ENCODE measurements around the gene TMEM245.
"Not testable (repeated sequence)": the region's sequence is repeated elsewhere in the genome, so short reads cannot be mapped to it uniquely, and the experiment has no call there.

Gene TMEM245

GRCh38 chr9:109132567-109133021 lies 12.8 kb upstream of the TMEM245 start:
- no peak for DNase-seq (ENCODE audit: low read depth)

DNA sequence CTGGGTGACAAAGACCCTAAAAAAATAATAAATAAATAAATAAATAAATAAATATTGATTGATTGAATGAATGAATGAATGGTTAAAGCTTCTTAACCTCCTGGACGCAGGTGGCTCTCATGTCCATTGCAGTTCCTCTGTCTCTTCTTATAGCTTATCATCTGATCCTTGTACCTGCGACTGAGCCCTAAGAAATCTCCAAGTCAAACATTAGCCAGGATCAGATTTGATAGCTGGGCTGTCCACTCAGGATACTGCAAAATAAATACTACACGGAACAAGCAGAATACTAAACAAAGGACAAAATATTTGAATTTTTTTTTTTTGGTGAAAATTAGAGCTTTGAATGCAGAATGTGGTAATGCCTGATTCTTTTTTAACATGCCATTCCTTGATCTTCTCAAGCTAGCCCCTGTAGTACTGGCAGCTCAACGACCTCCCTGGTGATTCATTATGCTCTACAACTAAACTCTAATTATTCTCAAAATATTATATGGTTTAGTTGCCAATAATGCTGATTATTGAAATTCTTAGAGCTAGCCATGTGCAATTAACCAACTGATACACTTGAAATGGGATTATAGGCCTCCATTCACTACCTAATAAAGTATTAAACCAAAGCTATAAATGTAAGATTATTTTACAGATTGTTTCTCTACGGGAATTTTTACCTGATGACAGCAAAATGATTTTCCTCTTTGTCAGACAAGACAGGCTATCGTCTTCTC lies 9.9 kb upstream of the TMEM245 start:
- DNase-seq (ENCODE audit: low read depth), result no peak

DNA sequence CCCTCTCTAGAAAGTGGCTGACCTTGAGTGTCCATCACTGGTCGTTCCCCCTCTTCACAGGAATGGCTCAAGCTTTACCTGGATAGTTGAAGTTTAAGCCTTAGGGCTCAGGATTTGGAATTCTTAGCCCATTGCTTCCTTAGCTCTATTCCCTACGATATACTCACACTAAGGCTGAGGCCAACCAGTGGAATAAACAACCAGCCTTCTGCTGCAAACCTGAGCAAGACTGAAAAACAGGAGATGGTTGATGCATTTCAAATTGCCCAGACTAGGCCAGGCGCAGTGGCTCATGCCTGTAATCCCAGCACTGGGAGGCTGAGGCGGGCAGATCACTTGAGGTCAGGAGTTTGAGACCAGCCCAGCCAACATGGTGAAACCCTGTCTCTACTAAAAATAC lies 6.9 kb upstream of the TMEM245 start:
- DNase-seq (ENCODE audit: low read depth), result not testable (repeated sequence)

- DNase-seq (ENCODE audit: low read depth), result no peak
Observed at GRCh38 chr9:109124121-109124520, 4.4 kb upstream of the TMEM245 start.

DNA sequence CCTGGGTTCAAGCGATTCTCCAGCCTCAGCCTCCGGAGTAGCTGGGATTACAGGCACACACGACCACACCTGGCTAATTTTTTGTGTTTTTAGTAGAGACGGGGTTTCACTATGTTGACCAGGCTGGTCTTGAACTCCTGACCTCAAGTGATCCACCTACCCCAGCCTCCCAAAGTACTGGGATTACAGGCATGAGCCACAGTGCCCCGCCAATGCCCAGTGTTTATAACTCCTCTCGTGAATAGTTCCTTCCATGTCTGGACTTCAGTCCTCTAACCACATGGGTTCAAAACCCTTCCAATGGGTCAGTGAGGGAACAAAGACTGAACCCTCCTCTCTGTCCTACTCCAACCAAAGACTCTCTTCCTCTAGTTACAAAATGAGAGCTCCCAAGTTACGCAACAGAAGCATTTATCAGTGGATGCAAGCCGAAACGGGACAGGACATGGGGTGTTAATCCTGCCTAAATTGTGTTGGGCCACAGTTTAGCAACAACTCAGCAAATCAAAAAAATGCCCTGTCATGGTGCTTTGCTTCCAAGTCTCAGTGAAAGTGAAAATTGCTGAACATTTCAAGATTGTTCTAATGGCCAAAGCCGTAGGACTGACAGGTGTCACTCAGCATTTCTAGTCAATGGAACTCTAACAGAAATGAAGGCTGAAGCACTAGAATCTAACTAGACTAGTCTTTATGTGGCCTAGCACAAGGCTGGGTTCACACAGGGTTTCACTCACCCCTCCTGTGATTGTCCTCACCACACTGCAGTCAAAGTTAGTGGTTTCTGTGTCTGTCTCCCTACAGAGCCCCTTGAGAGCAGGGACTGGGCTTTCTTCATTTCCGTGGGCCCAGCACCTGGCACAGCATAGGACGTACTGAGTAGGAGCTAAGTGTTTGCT lies 3.2 kb upstream of the TMEM245 start:
- DNase-seq (ENCODE audit: low read depth), result no peak

DNA sequence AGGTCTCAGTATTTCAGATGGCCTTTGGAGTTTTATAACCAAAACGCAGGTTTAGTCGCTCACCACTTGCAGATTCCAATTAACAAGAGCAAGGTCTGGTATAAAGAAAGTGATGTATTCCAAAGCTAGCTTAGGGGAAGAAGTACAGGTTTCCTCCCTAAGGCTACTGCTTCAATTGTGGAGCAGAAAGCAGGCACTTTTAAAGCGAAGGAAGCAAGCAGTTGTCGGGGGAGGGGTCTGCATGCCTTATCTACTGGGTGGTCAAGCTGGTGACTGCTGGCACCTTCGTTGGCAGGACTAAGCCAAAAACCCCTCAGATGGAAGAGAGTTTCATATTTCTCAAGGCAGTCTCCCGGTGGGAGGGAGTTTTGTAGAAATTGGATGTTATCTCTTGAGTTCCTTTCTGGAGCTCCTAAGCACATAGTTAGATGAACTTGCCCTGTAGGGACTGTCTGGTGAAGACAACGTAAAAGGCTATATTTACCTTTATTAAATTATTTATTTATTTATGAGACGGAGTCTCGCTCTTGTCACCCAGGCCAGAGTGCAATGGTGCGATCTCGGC lies 1.6 kb upstream of the TMEM245 start:
- DNase-seq (ENCODE audit: low read depth), result no peak

DNA sequence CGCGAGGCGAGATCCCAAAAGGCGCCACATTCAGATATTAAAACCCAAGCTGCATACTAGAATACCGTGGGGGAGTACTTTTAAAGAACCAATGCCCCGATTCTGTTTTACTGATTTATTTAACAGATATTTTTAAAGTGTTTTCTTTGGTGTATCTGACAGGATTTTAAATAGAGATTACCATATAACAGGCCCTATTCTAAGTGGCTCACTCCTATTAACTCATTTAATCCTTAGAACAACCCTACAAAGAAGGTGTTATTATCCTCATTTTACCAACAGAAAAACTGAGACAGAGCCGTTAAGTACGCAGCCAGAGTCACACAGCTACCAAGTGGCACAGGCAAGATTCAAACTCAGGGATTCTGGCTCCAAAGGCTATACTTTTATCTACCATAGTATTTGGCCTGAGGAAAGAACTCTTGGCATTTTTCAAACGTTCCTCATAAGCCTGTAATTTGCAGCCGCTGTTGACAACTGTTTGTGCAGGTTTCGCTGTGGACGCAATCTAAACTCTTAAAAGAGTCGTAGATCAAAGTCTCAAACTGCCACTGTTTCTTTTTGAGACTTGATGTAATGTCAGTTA lies 550 bp upstream of the TMEM245 start:
- DNase-seq (ENCODE audit: low read depth), result no peak

- no peak for DNase-seq (ENCODE audit: low read depth)
Observed at GRCh38 chr9:109118808-109119438, 824 bp downstream of the TMEM245 start.

DNA sequence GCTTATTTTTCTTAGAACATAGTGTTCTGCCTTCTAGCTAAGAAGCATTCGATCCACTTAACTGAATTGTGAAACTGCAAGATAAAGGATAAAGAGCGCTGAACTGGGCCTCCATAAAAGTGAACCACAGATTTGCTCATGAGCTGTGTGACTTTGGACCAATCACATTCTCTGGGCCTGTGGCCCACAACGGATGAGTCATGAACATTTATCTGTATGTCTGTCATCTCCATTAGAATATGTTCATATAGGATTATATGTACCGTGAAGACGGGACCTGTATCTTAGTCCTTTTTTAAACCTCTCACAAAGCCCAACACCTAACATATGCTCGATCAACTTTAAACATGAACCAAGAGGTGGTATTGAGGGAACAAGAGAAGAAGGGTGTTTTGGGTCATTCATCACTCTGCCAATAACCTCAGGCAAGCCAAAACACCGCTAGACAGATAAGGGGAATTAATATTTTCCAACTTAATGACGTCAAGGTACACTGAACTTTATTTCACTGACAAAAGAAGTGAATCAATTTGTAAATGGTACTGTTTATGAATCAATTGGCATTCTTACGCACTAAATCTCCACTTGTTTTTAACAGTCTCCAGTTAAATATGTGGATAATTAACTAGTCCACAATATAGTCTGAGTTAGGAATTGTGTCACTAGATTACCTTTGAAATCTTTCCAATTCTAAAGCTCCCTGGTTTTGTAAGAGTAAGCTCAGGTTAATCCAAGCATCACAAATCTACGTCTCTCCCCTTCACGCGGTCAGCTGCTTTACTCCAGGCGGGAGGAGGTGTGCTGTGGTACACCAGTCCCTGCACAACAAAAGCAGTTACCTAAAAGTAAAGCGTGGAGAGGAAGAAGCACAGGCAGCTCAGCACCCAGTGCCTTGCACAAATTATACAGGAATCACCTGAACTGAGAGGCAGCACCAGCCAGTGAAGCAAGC lies 1.6 kb downstream of the TMEM245 start:
- DNase-seq (ENCODE audit: low read depth), result peak; percentile 51

GRCh38 chr9:109115931-109116526 lies 3.7 kb downstream of the TMEM245 start:
- no peak for DNase-seq (ENCODE audit: low read depth)

DNA sequence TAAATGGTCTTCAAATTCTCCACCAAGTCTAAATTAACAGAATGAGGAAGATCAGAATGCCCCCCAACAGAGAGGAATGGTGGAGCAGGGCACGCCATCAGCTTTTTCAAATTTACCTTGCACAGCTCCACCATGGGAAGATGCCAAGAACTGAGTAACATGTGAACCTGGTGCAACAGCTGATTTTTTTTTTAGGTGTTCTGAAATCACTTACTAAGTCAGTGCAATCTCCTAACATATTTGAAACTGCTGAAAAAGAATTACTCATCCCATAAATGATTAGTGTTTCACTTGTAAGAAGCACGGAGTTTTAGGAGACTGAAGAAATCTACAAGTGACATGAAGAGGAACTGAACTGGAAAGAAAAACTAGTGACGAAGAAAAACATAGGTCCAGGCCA lies 5.1 kb downstream of the TMEM245 start:
- DNase-seq (ENCODE audit: low read depth), result no peak

GRCh38 chr9:109113892-109114609 lies 5.7 kb downstream of the TMEM245 start:
- no peak for DNase-seq (ENCODE audit: low read depth)

- DNase-seq (ENCODE audit: low read depth), result no peak
Observed at GRCh38 chr9:109113254-109113653, 6.5 kb downstream of the TMEM245 start.

- DNase-seq (ENCODE audit: low read depth), result no peak
Observed at GRCh38 chr9:109110329-109111021, 9.3 kb downstream of the TMEM245 start.

DNA sequence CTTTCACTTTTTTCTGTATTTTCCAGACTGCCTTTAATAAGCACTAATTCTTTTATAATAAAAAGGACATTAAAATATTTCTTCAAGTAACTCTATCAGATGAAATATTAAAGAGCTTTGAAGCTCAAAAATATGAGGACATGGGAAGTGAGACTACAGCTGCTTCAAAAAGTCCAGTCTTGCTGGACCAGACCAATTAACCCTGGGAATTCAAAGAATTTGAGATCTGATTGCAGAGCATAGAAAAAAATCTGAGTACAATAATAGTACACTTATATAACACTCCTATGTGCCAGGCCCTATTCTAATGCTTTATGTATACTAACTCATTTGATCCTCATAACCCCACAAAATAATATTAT lies 9.8 kb downstream of the TMEM245 start:
- DNase-seq (ENCODE audit: low read depth), result no peak

DNA sequence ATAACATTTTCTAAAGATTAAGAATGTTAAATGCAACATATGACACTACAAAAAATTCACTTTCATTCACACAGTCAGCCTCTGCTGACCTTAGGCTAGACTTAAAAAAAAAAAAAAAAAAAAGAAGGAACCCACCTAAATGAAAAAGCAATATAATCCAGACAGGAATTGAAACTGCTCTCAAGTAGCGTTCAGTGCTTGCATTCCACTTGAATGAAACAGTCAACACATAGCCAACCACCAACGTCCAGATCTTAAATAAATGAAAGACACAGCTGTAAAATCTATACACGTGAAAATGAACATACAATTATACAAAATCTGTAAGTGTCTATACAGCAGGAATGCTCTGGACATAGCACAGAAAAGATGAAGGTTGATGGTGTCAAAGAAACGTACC lies 11.4 kb downstream of the TMEM245 start:
- DNase-seq (ENCODE audit: low read depth), result no peak

DNA sequence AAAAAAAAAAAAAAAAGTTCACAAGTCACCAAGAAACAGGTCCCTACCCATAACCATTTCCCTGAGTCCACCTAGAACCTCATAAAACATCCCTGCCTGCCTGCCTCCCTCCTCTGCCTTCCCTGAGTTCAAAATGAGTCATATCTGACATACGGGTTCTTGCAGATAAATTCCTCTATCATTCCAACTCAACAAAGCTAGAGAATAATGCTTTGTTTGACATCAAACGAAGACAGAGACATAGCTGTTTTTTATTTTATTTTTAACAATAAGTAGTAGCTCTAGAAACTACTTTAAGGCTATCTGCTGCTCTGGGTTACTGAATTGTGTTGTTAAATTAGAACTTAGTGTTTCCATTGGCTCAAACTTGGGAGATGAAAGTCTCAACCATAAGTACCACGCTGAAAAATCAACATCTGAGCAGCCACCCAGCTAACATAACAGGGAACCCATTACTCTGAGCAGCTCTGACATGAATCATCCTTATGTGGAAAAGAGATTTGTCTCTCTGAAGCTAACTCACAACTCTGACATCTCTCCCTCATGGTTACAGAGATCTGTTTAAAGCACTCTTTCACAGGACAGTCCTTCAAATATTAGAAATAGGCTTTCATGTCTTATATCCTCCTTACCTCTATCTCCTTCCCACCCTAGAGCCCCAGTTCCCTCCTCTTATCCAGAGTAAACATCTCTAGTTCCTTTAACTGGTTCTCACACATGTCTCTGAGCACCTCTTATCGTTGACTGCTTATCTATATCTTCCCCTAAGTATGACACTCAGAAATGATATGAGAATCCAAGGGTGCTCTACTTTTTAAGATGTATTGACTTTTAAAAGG lies 12.1 kb downstream of the TMEM245 start:
- no peak for DNase-seq (ENCODE audit: low read depth)

DNA sequence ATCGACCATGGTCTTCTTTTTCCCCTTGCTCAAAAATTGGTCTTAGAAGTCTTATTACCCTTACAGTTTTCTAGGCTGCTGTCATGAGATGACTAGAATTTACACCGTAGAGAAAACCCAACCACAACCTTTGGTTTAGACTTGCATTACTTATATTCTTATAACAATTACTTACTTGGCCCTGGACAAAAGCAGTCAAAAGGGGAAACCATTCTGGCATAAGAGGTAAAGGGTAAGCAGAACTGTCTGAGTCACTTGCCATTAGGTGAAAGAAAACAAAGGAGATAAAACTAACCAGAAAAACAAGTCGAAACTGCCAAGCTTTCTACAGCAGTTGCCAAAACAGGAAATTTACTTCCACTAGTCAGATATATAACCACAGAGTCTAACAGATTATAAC lies 17.9 kb downstream of the TMEM245 start:
- no peak for DNase-seq (ENCODE audit: low read depth)
